ENCODE results near the gene MAP7D2.

Gene MAP7D2

GRCh38 chrX:20089845-20090244 lies 26.9 kb downstream of the MAP7D2 start:
- no peak for TF ChIP-seq JUND (IDR thresholded peaks at IDR 0.05; ENCODE audit: low read depth)
- DNase-seq (ENCODE audit: low read depth in 1 of 2, low spot score in 1 of 2), result no peak
- in situ Hi-C loops (cut with HindIII; ENCODE audit: low pct_unique_long_range_greater_than_20kb, low sequenced_read_pairs), result no loop called here

GRCh38 chrX:20080277-20080676 lies 36.4 kb downstream of the MAP7D2 start:
- TF ChIP-seq JUND (IDR thresholded peaks at IDR 0.05; ENCODE audit: low read depth), result no peak
- in situ Hi-C loops (cut with HindIII; ENCODE audit: low pct_unique_long_range_greater_than_20kb, low sequenced_read_pairs), result no loop called here
- no peak for DNase-seq (ENCODE audit: low read depth in 1 of 2, low spot score in 1 of 2)

GRCh38 chrX:20071511-20072079 lies 45.1 kb downstream of the MAP7D2 start:
- DNase-seq (ENCODE audit: low read depth in 1 of 2, low spot score in 1 of 2), result peak in 1 of 2 experiments; percentile 16
- in situ Hi-C loops (cut with HindIII; ENCODE audit: low pct_unique_long_range_greater_than_20kb, low sequenced_read_pairs), result no loop called here
- no peak for TF ChIP-seq JUND (IDR thresholded peaks at IDR 0.05; ENCODE audit: low read depth)

- DNase-seq (ENCODE audit: low read depth in 1 of 2, low spot score in 1 of 2), result peak in 1 of 2 experiments; percentile 49
- in situ Hi-C loops (cut with HindIII; ENCODE audit: low pct_unique_long_range_greater_than_20kb, low sequenced_read_pairs), result no loop called here
- TF ChIP-seq JUND (IDR thresholded peaks at IDR 0.05; ENCODE audit: low read depth), result no peak
Observed at GRCh38 chrX:20067709-20068561, 48.8 kb downstream of the MAP7D2 start.

GRCh38 chrX:20066968-20067708 lies 49.6 kb downstream of the MAP7D2 start:
- no peak for TF ChIP-seq JUND (IDR thresholded peaks at IDR 0.05; ENCODE audit: low read depth)
- in situ Hi-C loops (cut with HindIII; ENCODE audit: low pct_unique_long_range_greater_than_20kb, low sequenced_read_pairs), result no loop called here
- DNase-seq (ENCODE audit: low read depth in 1 of 2, low spot score in 1 of 2), result peak; percentile 45 to 70

GRCh38 chrX:20063716-20064351 lies 52.9 kb downstream of the MAP7D2 start:
- no peak for DNase-seq (ENCODE audit: low read depth in 1 of 2, low spot score in 1 of 2)
- TF ChIP-seq JUND (IDR thresholded peaks at IDR 0.05; ENCODE audit: low read depth), result no peak
- in situ Hi-C loops (cut with HindIII; ENCODE audit: low pct_unique_long_range_greater_than_20kb, low sequenced_read_pairs), result no loop called here

GRCh38 chrX:20063153-20063552 lies 53.6 kb downstream of the MAP7D2 start:
- no peak for DNase-seq (ENCODE audit: low read depth in 1 of 2, low spot score in 1 of 2)
- in situ Hi-C loops (cut with HindIII; ENCODE audit: low pct_unique_long_range_greater_than_20kb, low sequenced_read_pairs), result no loop called here
- TF ChIP-seq JUND (IDR thresholded peaks at IDR 0.05; ENCODE audit: low read depth), result no peak

- DNase-seq (ENCODE audit: low read depth in 1 of 2, low spot score in 1 of 2), result no peak
- TF ChIP-seq JUND (IDR thresholded peaks at IDR 0.05; ENCODE audit: low read depth), result no peak
- in situ Hi-C loops (cut with HindIII; ENCODE audit: low pct_unique_long_range_greater_than_20kb, low sequenced_read_pairs), result no loop called here
Observed at GRCh38 chrX:20061855-20062254, 54.9 kb downstream of the MAP7D2 start.

- DNase-seq (ENCODE audit: low read depth in 1 of 2, low spot score in 1 of 2), result no peak
- TF ChIP-seq JUND (IDR thresholded peaks at IDR 0.05; ENCODE audit: low read depth), result no peak
- in situ Hi-C loops (cut with HindIII; ENCODE audit: low pct_unique_long_range_greater_than_20kb, low sequenced_read_pairs), result no loop called here
Observed at GRCh38 chrX:20060961-20061748, 55.6 kb downstream of the MAP7D2 start.

GRCh38 chrX:20059467-20060128 lies 57.1 kb downstream of the MAP7D2 start:
- in situ Hi-C loops (cut with HindIII; ENCODE audit: low pct_unique_long_range_greater_than_20kb, low sequenced_read_pairs), result no loop called here
- no peak for DNase-seq (ENCODE audit: low read depth in 1 of 2, low spot score in 1 of 2)

GRCh38 chrX:20057479-20057878 lies 59.2 kb downstream of the MAP7D2 start:
- DNase-seq (ENCODE audit: low read depth in 1 of 2, low spot score in 1 of 2), result no peak
- in situ Hi-C loops (cut with HindIII; ENCODE audit: low pct_unique_long_range_greater_than_20kb, low sequenced_read_pairs), result no loop called here
- TF ChIP-seq JUND (IDR thresholded peaks at IDR 0.05; ENCODE audit: low read depth), result no peak

More at GRCh38 chrX:20059467-20060128, 57.1 kb downstream of the MAP7D2 start:
- no peak for TF ChIP-seq JUND (IDR thresholded peaks at IDR 0.05; ENCODE audit: low read depth)
